Tibial artery (tissue), 4 donors: ENCODE results near the gene EMX1.

Source experiments
- DNase-seq, 2 donors: peaks; one replicate each; pipeline ENCODE4 v3.0.0-alpha.2; 2019
- H3K27ac ChIP-seq, 2 donors: fragments of 200-600 bp; sonication (generic) in 1 of 2; 1 replicate in 1 of 2; 2 replicates in 1 of 2; pipeline ENCODE4 v1.5.1; 2018 to 2019; ENCODE audit warnings: mild to moderate bottlenecking in 1 of 2
- H3K27me3 ChIP-seq, 2 donors: fragments of 200-600 bp; sonication (generic) in 1 of 2; one replicate each; pipeline versions ENCODE4 v1.5.1 to v1.6.0; 2016 to 2019
- H3K36me3 ChIP-seq, 3 donors: fragments of 200-600 bp; sonication (generic) in 2 of 3; one replicate each; pipeline ENCODE4 v1.5.1; 2016 to 2019; ENCODE audit warnings: mild to moderate bottlenecking in 2 of 3
- H3K4me1 ChIP-seq, 4 donors: fragments of 200-600 bp; sonication (generic) in 2 of 4; 1 replicate in 3 of 4; 2 replicates in 1 of 4; pipeline ENCODE4 v1.5.1; 2016 to 2019
- H3K4me3 ChIP-seq, 2 donors: fragments of 200-600 bp; sonication (generic) in 1 of 2; 1 replicate in 1 of 2; 2 replicates in 1 of 2; pipeline ENCODE4 v1.5.1; 2018 to 2019; ENCODE audit warnings: mild to moderate bottlenecking in 2 of 2
- H3K9me3 ChIP-seq, 3 donors: fragments of 200-600 bp; sonication (generic) in 1 of 3; one replicate each; pipeline ENCODE4 v1.5.1; 2016 to 2019
- CTCF ChIP-seq, 2 experiments: fragments of 200-600 bp in 1 of 2; fragments of 450-650 bp in 1 of 2; IDR thresholded peaks; one replicate each; pipeline ENCODE4 v1.5.1; 2017 to 2019; ENCODE audit warnings: antibody characterized with exemption in 2 of 2, mild to moderate bottlenecking in 1 of 2, moderate library complexity in 1 of 2
- intact Hi-C: fragments of 100-400 bp; cut with DNase I; formaldehyde crosslinking; loops from one replicate; pipeline ENCODE4 v1.15.0; 2023; ENCODE audit warnings: low total_unique reads

EMX1 gene

GRCh38 chr2:72952961-72953360 is 35.6 kb downstream of the EMX1 start:
- DNase-seq, result no peak
- intact Hi-C loops, result no loop called here
- no peak overlapping the region for H3K27ac ChIP-seq
- no peaks in the 10 kb centered on the region for H3K27me3 ChIP-seq
- H3K9me3 ChIP-seq, result no peaks in the 10 kb centered on the region
- no peaks in the 10 kb centered on the region for H3K4me1 ChIP-seq
- no peak overlapping the region for H3K4me3 ChIP-seq
- TF ChIP-seq CTCF (IDR thresholded peaks at IDR 0.05), result no peak
- H3K36me3 ChIP-seq, result peaks cover 0 to 22% (median 0%) of the 10 kb centered on the region in 3 donors

- Histone ChIP-seq H3K36me3 (peaks cover 0 to 28% (median 0%) of the 10 kb centered on the region in 3 donors), H3K27me3 (no peaks in the 10 kb centered on the region), H3K4me1 (no peaks in the 10 kb centered on the region), H3K27ac (no peak overlapping the region), H3K9me3 (no peaks in the 10 kb centered on the region), H3K4me3 (no peak overlapping the region)
- DNase-seq, result no peak
- intact Hi-C loops, result no loop called here
- TF ChIP-seq CTCF (IDR thresholded peaks at IDR 0.05), result no peak
These were observed 36.2 kb downstream of the EMX1 start for GRCh38 chr2:72953528-72953927.

- Histone ChIP-seq H3K27ac (no peak overlapping the region), H3K27me3 (no peaks in the 10 kb centered on the region), H3K4me3 (no peak overlapping the region), H3K36me3 (peaks cover 0 to 28% (median 0%) of the 10 kb centered on the region in 3 donors), H3K9me3 (no peaks in the 10 kb centered on the region), H3K4me1 (no peaks in the 10 kb centered on the region)
- DNase-seq, result no peak
- TF ChIP-seq CTCF (IDR thresholded peaks at IDR 0.05), result no peak
- intact Hi-C loops, result no loop called here
These were observed 36.7 kb downstream of the EMX1 start for GRCh38 chr2:72953976-72954375.

- no peak overlapping the region for H3K27ac ChIP-seq
- no peak for TF ChIP-seq CTCF (IDR thresholded peaks at IDR 0.05)
- H3K9me3 ChIP-seq, result no peaks in the 10 kb centered on the region
- intact Hi-C loops, result no loop called here
- no peak for DNase-seq
- H3K27me3 ChIP-seq, result no peaks in the 10 kb centered on the region
- no peak overlapping the region for H3K4me3 ChIP-seq
- no peaks in the 10 kb centered on the region for H3K4me1 ChIP-seq
- peaks cover 0 to 28% (median 0%) of the 10 kb centered on the region in 3 donors for H3K36me3 ChIP-seq
These were observed 37.3 kb downstream of the EMX1 start for GRCh38 chr2:72954376-72955227.

- peaks cover 0 to 28% (median 0%) of the 10 kb centered on the region in 3 donors for H3K36me3 ChIP-seq
- DNase-seq, result no peak
- no peaks in the 10 kb centered on the region for H3K4me1 ChIP-seq
- intact Hi-C loops, result no loop called here
- H3K9me3 ChIP-seq, result no peaks in the 10 kb centered on the region
- no peak overlapping the region for H3K27ac ChIP-seq
- no peak overlapping the region for H3K4me3 ChIP-seq
- no peak for TF ChIP-seq CTCF (IDR thresholded peaks at IDR 0.05)
- H3K27me3 ChIP-seq, result no peaks in the 10 kb centered on the region
These were observed 38.1 kb downstream of the EMX1 start for GRCh38 chr2:72955228-72956049.
